Measurements from ENCODE around the gene C18orf63. TPM values are rescaled to one million over a fixed set of nuclear protein-coding genes. Genes with fewer than 3 reads are reported as not detected.

Gene C18orf63
- total RNA-seq, 1 experiment from 2014 or later, result not detected

DNA sequence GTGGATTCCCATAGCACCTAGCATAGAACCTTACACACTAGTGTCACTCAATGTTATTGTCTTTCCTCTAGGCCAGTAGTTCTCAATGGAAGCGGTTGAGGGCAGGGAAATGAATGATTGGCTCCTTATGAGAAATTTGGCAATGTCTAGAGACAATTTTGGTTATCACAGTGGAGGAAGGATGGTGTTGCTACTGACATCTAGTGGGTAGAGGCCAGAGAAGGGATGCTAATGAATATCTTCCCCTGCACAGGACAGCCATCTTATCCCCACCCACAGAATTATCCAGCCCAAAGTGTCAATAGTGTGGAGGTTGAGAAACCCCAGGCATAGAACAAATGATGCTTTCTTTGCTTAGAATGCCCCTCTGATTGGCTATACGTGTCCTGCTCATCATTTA is 15.8 kb downstream of the C18orf63 start:
- no peaks in the 10 kb centered on the region for H3K4me1 Mint-ChIP-seq (ENCODE audit: insufficient read depth, unreplicated experiment)
- TF ChIP-seq, protein P1, sequence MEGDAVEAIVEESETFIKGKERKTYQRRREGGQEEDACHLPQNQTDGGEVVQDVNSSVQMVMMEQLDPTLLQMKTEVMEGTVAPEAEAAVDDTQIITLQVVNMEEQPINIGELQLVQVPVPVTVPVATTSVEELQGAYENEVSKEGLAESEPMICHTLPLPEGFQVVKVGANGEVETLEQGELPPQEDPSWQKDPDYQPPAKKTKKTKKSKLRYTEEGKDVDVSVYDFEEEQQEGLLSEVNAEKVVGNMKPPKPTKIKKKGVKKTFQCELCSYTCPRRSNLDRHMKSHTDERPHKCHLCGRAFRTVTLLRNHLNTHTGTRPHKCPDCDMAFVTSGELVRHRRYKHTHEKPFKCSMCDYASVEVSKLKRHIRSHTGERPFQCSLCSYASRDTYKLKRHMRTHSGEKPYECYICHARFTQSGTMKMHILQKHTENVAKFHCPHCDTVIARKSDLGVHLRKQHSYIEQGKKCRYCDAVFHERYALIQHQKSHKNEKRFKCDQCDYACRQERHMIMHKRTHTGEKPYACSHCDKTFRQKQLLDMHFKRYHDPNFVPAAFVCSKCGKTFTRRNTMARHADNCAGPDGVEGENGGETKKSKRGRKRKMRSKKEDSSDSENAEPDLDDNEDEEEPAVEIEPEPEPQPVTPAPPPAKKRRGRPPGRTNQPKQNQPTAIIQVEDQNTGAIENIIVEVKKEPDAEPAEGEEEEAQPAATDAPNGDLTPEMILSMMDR (IDR thresholded peaks at IDR 0.05; ENCODE audit: unreplicated experiment), result peak; percentile 17
- no peak overlapping the region for H3K4me3 Mint-ChIP-seq (ENCODE audit: unreplicated experiment)
- no peaks in the 10 kb centered on the region for H3K9me3 Mint-ChIP-seq (ENCODE audit: unreplicated experiment)
- ChIA-PET POLR2A (no interaction called here), CTCF (interaction anchor here (1.0 to 1.3 kb wide), 2 partner anchors 124 to 134 kb away, joined by 3 to 6 read pairs; no protein-coding TSS in a partner anchor)
- peak; percentile 56 for DNase-seq (ENCODE audit: unreplicated experiment)
- no TSS peak for BruUV-seq (replicated peaks)
- intact Hi-C loops (cut with micrococcal nuclease), result loop anchor here (1.0 kb wide), 1 partner anchor 135 kb away; no protein-coding TSS in a partner anchor
- no peak overlapping the region for H3K27ac Mint-ChIP-seq (ENCODE audit: low read depth, unreplicated experiment)
- no peaks in the 10 kb centered on the region for H3K36me3 Mint-ChIP-seq (ENCODE audit: insufficient read depth, unreplicated experiment)
- H3K27me3 Mint-ChIP-seq (ENCODE audit: insufficient read depth, unreplicated experiment), result no peaks in the 10 kb centered on the region

DNA sequence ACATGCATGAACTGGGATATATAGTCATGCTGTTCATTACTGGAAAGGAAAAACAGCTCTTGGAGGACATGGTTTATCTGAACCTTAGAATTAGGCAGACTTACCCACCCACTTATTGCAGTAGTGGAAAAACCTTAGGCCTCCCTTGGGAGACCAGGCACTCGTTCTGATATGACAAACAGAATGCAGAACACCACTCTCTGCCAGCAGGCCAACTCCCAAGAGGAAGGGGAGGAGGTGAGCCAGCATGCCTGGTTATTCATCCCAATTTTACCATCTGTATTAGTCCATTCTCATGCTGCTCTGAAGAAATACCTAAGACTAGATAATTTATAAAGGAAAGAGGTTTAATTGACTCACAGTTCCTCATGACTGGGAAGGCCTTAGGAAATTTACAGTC is 17.5 kb downstream of the C18orf63 start:
- no peaks in the 10 kb centered on the region for H3K36me3 Mint-ChIP-seq (ENCODE audit: insufficient read depth, unreplicated experiment)
- BruUV-seq (replicated peaks), result no TSS peak
- intact Hi-C loops (cut with micrococcal nuclease), result no loop called here
- no peak overlapping the region for H3K27ac Mint-ChIP-seq (ENCODE audit: low read depth, unreplicated experiment)
- H3K4me3 Mint-ChIP-seq (ENCODE audit: unreplicated experiment), result no peak overlapping the region
- no peak for DNase-seq (ENCODE audit: unreplicated experiment)
- H3K9me3 Mint-ChIP-seq (ENCODE audit: unreplicated experiment), result no peaks in the 10 kb centered on the region
- TF ChIP-seq, protein P1 (IDR thresholded peaks at IDR 0.05; ENCODE audit: unreplicated experiment), result no peak
- no peaks in the 10 kb centered on the region for H3K27me3 Mint-ChIP-seq (ENCODE audit: insufficient read depth, unreplicated experiment)
- H3K4me1 Mint-ChIP-seq (ENCODE audit: insufficient read depth, unreplicated experiment), result no peaks in the 10 kb centered on the region
- ChIA-PET CTCF (interaction anchor here (1.2 to 1.8 kb wide), 2 partner anchors 9 to 136 kb away, joined by 6 read pairs; no protein-coding TSS in a partner anchor), POLR2A (no interaction called here)

DNA sequence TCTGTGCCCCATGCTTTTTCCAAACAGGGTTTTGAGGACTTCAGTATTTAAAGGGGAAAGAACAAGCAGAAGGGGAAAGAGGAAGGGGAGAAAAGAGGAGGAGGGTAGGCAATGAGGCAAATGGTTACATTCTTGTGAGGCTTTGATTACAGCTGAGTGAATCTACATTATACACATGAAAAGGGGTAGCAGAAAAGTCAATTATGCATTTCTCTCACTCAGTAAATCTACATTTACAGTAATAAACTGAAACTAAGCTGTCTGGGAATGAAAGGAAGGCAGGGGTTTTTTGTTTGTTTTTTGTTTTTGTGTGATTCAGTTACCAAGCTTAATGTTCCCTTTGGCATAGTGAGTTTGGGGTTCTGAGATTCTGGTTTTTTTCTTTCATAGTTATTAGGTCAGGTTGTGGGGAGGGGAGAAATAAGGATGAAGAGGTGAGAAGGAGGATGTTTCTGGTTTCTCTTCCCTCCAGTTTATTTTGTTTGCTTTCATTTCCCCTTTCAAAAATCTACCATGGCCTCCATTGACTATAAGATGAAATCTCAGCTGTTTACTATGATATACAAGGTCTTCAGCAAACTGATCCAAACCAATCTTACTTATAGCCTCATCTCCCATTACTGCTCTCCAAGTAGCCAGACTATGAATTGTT is 18.7 kb downstream of the C18orf63 start:
- no peak for DNase-seq (ENCODE audit: unreplicated experiment)
- intact Hi-C loops (cut with micrococcal nuclease), result no loop called here
- TF ChIP-seq, protein P1 (IDR thresholded peaks at IDR 0.05; ENCODE audit: unreplicated experiment), result no peak
- CTCF ChIA-PET, result interaction anchor here (0.7 to 1.2 kb wide), 2 partner anchors 10 to 137 kb away, joined by 4 to 5 read pairs; no protein-coding TSS in a partner anchor
- Mint-ChIP-seq H3K27me3 (ENCODE audit: insufficient read depth, unreplicated experiment) (peaks cover under 1% of the 10 kb centered on the region), H3K4me3 (ENCODE audit: unreplicated experiment) (no peak overlapping the region), H3K9me3 (ENCODE audit: unreplicated experiment) (no peaks in the 10 kb centered on the region), H3K4me1 (ENCODE audit: insufficient read depth, unreplicated experiment) (no peaks in the 10 kb centered on the region), H3K27ac (ENCODE audit: low read depth, unreplicated experiment) (no peak overlapping the region), H3K36me3 (ENCODE audit: insufficient read depth, unreplicated experiment) (no peaks in the 10 kb centered on the region)
- POLR2A ChIA-PET, result no interaction called here
- no TSS peak for BruUV-seq (replicated peaks)

DNA sequence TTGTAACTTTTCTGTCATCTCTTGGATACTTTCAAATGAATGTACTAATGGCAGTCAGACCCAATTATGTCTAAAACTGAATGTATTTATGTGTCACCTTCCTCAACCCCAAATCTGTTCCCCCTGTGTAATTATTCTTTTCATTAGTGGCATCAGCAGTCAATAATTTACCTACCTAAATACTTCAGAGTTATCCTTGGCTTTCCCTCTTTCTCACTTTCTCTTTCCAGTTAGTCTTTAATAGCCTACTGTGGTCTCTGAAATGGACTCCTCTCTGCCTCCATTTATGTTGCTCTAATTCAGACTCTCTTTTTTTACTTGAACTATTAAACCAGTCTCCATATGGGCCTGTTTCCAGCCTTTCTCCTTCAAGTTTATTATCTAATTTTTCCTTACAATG is 21.0 kb downstream of the C18orf63 start:
- CTCF ChIA-PET, result interaction anchor here (0.6 to 3.7 kb wide), 3 partner anchors 139 to 203 kb away, joined by 3 to 19 read pairs (median 5); no protein-coding TSS in a partner anchor
- no peak for DNase-seq (ENCODE audit: unreplicated experiment)

More for the DNA sequence above, 21.0 kb downstream of the C18orf63 start:
- no peak overlapping the region for H3K4me3 Mint-ChIP-seq (ENCODE audit: unreplicated experiment)
- TF ChIP-seq, protein P1 (IDR thresholded peaks at IDR 0.05; ENCODE audit: unreplicated experiment), result no peak
- no TSS peak for BruUV-seq (replicated peaks)
- no peak overlapping the region for H3K27ac Mint-ChIP-seq (ENCODE audit: low read depth, unreplicated experiment)
- POLR2A ChIA-PET, result interaction anchor here (0.5 kb wide), 1 partner anchor 427 kb away, joined by 3 read pairs; no protein-coding TSS in a partner anchor
- peaks cover 14% of the 10 kb centered on the region for H3K27me3 Mint-ChIP-seq (ENCODE audit: insufficient read depth, unreplicated experiment)
- no peaks in the 10 kb centered on the region for H3K9me3 Mint-ChIP-seq (ENCODE audit: unreplicated experiment)
- intact Hi-C loops (cut with micrococcal nuclease), result loop anchor here (5.0 kb wide), 1 partner anchor 1574 kb away; no protein-coding TSS in a partner anchor
- no peaks in the 10 kb centered on the region for H3K36me3 Mint-ChIP-seq (ENCODE audit: insufficient read depth, unreplicated experiment)
- no peaks in the 10 kb centered on the region for H3K4me1 Mint-ChIP-seq (ENCODE audit: insufficient read depth, unreplicated experiment)
